GM19324 (cell line): Measurements from ENCODE around the gene GATC.

Source experiments
- ATAC-seq: cut with Tn5 transposase; IDR thresholded peaks from one replicate; pipeline ENCODE4 v1.9.1; 2021; ENCODE audit warnings: mild to moderate bottlenecking, moderate library complexity; ENCODE audit not compliant: unreplicated experiment, low FRiP score

The GATC gene

DNA sequence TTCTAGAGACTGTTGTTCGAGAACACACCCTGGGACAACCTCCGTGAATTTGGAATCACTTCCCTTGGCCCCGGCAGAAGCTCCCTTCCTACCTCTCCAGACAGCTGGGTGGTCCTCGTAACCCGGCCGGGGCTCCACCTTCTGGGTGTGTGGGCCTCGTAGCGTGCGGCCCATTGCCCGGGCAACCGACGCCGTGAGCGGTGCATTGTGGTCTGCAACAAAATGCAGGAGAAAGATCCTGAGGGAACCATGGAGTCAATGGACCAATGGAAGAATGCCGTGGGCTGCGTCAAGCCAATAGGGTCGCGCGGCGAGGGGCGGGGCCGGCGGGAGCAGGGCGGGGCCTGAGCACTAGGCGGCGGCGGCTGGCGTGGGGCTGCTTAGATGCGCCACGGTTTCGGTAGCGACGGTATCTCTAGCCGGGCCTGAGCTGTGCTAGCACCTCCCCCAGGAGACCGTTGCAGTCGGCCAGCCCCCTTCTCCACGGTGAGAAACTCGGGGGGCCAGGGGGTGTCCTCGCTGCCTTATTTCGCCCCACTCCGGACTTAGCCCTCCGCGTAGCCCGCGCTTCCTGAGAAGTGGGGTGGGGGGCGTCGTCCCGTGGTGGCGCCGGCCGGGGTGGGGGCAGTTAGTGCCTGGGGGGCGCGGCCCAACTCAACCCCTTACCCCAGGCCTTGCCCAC lies 49.6 kb downstream of the GATC start, which contains the start of gene DYNLL1:
DYNLL1 (plus strand) TSS at position 383 of the 682 bp plus-strand sequence. CDS start 309 bp downstream, outside the sequence.
- peak; percentile 95 for ATAC-seq

DNA sequence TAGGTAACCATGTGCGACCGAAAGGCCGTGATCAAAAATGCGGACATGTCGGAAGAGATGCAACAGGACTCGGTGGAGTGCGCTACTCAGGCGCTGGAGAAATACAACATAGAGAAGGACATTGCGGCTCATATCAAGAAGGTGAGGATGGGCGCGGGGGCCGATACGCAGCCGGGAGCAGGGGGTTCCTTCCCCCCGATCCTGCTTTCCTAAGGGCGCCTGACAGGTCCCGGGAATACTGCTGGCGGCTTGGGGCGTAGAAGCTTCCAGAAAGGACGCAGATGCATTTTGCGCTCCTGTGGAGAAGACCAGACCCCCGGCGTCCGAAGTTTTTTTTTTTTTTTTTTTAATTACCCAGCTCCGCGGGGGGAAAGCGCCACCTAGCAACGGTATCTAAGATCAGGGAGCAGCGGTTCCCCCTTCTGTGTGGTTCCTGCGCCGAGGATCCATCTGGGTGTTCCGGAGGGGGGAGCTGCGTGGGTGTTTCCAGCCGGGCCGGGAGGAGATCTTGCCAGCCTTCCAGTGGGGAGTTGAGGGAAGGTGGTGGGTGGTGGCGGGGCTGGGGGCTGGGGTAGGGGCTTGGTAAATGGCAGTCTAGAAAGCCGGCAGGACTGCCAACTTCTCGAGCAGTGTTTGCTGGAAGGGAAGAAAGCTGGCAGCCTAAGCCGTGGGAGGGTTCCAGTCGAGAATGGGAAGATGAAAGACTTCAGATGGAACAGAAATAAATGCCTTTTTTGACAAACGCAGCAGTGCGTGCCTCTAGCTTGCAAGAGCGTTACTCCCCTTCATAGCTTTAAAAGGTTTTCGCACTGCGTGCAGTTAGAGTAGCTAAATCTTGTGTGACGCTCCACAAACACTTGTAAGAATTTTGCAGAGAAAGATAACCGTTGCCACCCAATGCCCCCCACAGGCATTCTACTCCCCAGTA lies 50.4 kb downstream of the GATC start:
- no peak for ATAC-seq

DNA sequence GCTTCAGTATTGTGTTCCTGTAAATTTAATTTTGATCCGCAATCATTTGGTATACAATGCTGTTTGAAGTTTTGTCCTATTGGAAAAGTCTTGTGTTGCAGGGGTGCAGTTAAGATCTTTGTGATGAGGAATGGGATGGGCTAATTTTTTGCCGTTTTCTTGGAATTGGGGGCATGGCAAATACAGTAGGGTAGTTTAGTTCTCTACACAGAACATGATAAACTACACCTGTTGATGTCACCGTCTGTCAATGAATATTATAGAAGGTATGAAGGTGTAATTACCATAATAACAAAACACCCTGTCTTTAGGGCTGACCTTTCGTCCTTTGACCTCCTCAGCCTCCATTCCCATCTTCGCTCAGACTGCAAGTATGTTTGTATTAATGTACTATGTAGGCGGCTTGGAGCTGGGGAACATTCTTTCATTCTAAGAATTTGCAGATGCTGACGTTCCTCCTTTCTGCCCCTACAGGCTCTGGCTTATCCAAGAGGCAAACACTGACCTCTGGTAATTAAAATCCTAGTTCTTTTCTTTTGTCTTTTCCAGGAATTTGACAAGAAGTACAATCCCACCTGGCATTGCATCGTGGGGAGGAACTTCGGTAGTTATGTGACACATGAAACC lies 51.4 kb downstream of the GATC start:
- no peak for ATAC-seq

DNA sequence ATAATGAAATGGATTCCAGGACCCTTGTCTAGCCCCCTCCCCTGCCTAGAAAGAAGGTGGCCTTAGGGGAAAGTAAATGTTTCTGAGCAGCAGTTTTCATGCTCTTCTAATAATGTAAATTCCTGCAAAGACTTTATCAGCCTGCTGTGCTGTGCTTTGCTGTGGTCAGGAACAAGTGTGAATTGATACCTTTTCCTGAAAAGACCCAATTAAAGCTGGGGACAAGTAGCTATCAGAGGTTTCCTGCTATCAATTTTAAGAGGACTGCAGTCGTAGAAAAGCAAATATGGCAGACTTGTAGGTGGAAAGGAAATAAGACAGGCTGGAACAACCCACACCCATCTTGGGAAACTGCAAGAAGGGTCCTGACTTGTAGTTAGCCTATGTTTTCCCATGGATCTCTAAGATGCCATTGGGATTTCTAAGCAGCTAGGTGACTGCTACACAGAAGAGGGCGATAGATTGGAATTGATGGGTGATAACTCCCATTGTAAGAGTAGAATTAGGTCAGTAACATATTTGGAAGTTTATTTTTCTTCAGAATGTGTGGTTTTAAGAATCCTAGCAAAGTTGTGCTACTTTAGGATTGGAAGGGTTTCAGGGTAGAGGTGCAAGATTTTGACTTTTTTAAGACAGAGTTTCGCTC lies 52.7 kb downstream of the GATC start:
- ATAC-seq = no peak

DNA sequence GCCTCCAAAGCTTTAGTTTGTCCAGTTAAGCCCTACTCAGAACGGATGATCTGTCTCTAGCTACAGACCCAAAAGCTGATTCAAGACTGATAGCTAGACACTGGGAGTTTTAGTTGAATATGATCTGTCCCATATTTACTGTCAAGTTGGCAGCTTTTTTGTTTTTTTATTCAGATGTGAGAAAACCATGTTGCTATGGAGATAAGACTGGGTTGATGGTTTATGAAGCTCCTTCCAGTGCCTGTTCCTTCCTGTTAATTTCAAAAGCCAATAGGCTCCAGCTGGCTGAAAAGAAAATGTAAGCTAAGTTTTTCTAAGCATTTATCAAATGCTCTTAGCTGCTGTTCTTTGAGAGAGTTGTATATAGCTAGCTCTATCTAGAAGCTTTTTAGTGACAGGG lies 54.3 kb downstream of the GATC start:
- no peak for ATAC-seq

DNA sequence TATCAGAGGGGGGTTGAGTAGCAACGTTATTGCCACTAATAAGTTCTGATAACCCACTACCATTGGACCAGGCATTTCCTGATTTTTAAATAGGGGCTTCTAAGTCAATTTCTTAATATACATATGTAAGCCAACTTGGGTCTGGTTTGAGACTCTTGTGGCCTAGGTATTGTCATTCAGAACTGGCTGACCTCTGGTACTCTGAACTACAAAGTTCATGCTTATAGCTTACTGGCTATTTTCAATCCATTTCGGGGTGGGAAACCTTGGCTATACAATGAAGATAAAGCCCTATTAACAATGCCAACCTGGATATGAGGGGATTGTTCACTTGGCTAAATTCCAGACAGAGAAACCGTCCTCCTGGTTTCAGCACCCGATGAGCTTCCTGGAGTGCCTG lies 58.3 kb downstream of the GATC start:
- no peak for ATAC-seq

DNA sequence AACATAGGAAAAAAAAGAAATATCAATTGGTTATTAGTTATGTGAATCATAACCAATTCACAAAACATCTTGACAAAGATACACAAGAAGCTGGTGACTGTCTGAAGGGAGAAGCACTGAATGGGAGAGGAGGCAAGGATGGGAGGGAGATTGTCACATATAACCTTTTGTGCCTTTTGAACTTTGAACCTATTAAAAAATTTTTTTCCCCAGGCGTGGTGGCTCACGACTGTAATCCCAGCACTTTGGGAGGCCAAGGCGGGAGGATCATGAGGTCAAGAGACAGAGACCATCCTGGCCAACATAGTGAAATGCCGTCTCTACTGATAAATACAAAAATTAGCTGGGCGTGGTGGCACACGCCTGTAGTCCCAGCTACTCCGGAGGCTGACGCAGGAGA lies 62.3 kb downstream of the GATC start:
- ATAC-seq = no peak
